Fibroblast of the aortic adventitia (primary cell): ENCODE data around the gene SLC6A11. TPM values are rescaled to one million over a fixed set of nuclear protein-coding genes. Genes with fewer than 3 reads are reported as not detected.
A peak's percentile ranks its signal among the peaks of the same experiment; 100 is the strongest.

Experiments
- DNase-seq: peaks from one replicate; pipeline ENCODE4 v3.0.0-alpha.2; 2010; ENCODE audit warnings: low read depth
- H3K4me3 ChIP-seq: 2 replicates; pipeline ENCODE4 v1.5.1; 2011; ENCODE audit warnings: low read depth, mild to moderate bottlenecking, control low read depth, low read length, moderate library complexity
- CTCF ChIP-seq: IDR thresholded peaks from 2 replicates; pipeline ENCODE4 v1.5.1; 2011; ENCODE audit warnings: mild to moderate bottlenecking, low read length, control low read depth, inconsistent platforms; ENCODE audit not compliant: insufficient read depth
- total RNA-seq: library from RNA; depleted of rRNA; stranded (reverse); fragments of >200 nt; gene quantifications from 2 replicates; pipeline ENCODE4 v1.2.3, GENCODE V29; 2012; ENCODE audit warnings: low replicate concordance

The SLC6A11 gene
- total RNA-seq, 1 donor = not detected

GRCh38 chr3:10788451-10788850 is 27.6 kb upstream of the SLC6A11 start:
- no peak for DNase-seq
- H3K4me3 ChIP-seq = no peak overlapping the region
- no peak for TF ChIP-seq CTCF

- DNase-seq = no peak
- no peak overlapping the region for H3K4me3 ChIP-seq
- TF ChIP-seq CTCF = no peak
Observed at GRCh38 chr3:10790713-10791112, 25.3 kb upstream of the SLC6A11 start.

GRCh38 chr3:10792208-10792607 is 23.8 kb upstream of the SLC6A11 start:
- no peak for DNase-seq
- no peak overlapping the region for H3K4me3 ChIP-seq
- no peak for TF ChIP-seq CTCF

GRCh38 chr3:10798600-10799367 is 17.2 kb upstream of the SLC6A11 start:
- H3K4me3 ChIP-seq = no peak overlapping the region
- DNase-seq = no peak
- no peak for TF ChIP-seq CTCF

- peak; percentile 28 for DNase-seq
- TF ChIP-seq CTCF = no peak
- H3K4me3 ChIP-seq = no peak overlapping the region
Observed at GRCh38 chr3:10804183-10804648, 11.8 kb upstream of the SLC6A11 start.

GRCh38 chr3:10806006-10806405 is 10.0 kb upstream of the SLC6A11 start:
- DNase-seq = no peak
- H3K4me3 ChIP-seq = no peak overlapping the region
- TF ChIP-seq CTCF = no peak
